ENCODE measurements around the gene PEX14. TPM values are rescaled to one million over a fixed set of nuclear protein-coding genes. Genes with fewer than 3 reads are reported as not detected.

The PEX14 gene
- total RNA-seq, 1 experiment from 2014 or later, result 36.0 TPM

DNA sequence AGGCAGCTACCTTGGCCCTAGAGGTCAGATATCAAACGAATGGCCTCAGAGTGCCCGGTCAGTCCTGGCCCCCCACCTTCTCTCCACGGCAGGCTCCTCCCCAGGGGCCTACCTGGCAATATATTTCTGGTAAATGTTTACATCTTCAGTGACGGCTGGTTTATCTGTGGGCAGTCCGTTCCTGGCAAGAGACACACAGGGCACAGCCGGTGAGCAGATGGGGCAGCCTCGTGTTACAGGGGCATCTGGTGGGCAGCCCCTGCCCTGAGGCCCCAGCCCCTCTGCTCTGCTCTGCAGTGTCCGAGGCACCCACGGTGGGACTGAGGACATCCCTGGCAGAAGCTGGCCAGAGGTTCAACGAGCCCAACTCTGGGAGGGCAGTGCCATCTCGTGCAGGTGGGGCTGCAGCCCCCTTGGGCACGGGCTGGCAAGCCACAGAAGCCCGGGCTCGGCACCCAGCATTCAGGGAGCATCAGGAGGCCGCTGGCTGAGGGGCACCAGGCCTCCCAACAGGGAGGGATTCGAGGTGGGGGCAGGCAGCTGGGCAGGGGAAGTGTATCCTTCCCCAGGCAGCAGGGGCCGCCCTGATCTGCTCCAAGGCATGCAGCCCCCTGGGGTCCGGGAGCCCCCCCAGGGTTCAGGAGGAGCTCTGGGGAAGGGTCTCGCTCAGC, 183.8 kb downstream of the PEX14 start:
- DNase-seq (ENCODE audit: low read depth, low spot score) (no peak), ATAC-seq (no peak)
- no peak overlapping the region for H3K27ac ChIP-seq (ENCODE audit: low read length)
- no TSS peak for BruUV-seq (replicated peaks)
- in situ Hi-C loops (cut with HindIII; ENCODE audit: low pct_unique_long_range_greater_than_20kb, low sequenced_read_pairs), result no loop called here
- no peaks in the 10 kb centered on the region for H3K4me1 ChIP-seq (ENCODE audit: control insufficient read depth, insufficient read depth, low read length)
- CTCF ChIA-PET, result no interaction called here
- H3K36me3 ChIP-seq (ENCODE audit: control insufficient read depth, insufficient read depth, low read length), result no peaks in the 10 kb centered on the region
- intact Hi-C loops (cut with micrococcal nuclease; ENCODE audit: unreplicated experiment), result no loop called here
- H3K4me3 ChIP-seq (ENCODE audit: low read depth in 2 of 2, low read length in 2 of 2), result no peak overlapping the region
- no peaks in the 10 kb centered on the region for H3K9me3 ChIP-seq (ENCODE audit: control insufficient read depth, insufficient read depth, low read depth, low read length)
- no peak for TF ChIP-seq SIN3A (IDR thresholded peaks at IDR 0.05; ENCODE audit: borderline replicate concordance, insufficient read depth, low read depth, low read length)
- TF ChIP-seq, protein P1, sequence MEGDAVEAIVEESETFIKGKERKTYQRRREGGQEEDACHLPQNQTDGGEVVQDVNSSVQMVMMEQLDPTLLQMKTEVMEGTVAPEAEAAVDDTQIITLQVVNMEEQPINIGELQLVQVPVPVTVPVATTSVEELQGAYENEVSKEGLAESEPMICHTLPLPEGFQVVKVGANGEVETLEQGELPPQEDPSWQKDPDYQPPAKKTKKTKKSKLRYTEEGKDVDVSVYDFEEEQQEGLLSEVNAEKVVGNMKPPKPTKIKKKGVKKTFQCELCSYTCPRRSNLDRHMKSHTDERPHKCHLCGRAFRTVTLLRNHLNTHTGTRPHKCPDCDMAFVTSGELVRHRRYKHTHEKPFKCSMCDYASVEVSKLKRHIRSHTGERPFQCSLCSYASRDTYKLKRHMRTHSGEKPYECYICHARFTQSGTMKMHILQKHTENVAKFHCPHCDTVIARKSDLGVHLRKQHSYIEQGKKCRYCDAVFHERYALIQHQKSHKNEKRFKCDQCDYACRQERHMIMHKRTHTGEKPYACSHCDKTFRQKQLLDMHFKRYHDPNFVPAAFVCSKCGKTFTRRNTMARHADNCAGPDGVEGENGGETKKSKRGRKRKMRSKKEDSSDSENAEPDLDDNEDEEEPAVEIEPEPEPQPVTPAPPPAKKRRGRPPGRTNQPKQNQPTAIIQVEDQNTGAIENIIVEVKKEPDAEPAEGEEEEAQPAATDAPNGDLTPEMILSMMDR (IDR thresholded peaks at IDR 0.05), result no peak
- POLR2A ChIA-PET, result no interaction called here
- H3K27me3 ChIP-seq (ENCODE audit: control insufficient read depth, insufficient read depth, low read length), result no peaks in the 10 kb centered on the region

GRCh38 chr1:10659218-10659617, 184.5 kb downstream of the PEX14 start:
- H3K9me3 ChIP-seq (ENCODE audit: control insufficient read depth, insufficient read depth, low read depth, low read length), result no peaks in the 10 kb centered on the region

More at GRCh38 chr1:10659218-10659617, 184.5 kb downstream of the PEX14 start:
- CTCF ChIA-PET, result no interaction called here
- ATAC-seq (no peak; the same call in 1 of the 2 replicates), DNase-seq (ENCODE audit: low read depth, low spot score) (no peak)
- no TSS peak for BruUV-seq (replicated peaks)
- H3K27ac ChIP-seq (ENCODE audit: low read length), result no peak overlapping the region
- no peak overlapping the region for H3K4me3 ChIP-seq (ENCODE audit: low read depth in 2 of 2, low read length in 2 of 2)
- no peaks in the 10 kb centered on the region for H3K4me1 ChIP-seq (ENCODE audit: control insufficient read depth, insufficient read depth, low read length)
- H3K36me3 ChIP-seq (ENCODE audit: control insufficient read depth, insufficient read depth, low read length), result no peaks in the 10 kb centered on the region
- intact Hi-C loops (cut with micrococcal nuclease; ENCODE audit: unreplicated experiment) (no loop called here), in situ Hi-C loops (cut with HindIII; ENCODE audit: low pct_unique_long_range_greater_than_20kb, low sequenced_read_pairs) (no loop called here)
- TF ChIP-seq, protein P1 (IDR thresholded peaks at IDR 0.05), result no peak
- TF ChIP-seq REST (IDR thresholded peaks at IDR 0.05; ENCODE audit: insufficient read depth in 1 of 2, low read depth in 2 of 2, low read length in 1 of 2) (no peak), SIN3A (IDR thresholded peaks at IDR 0.05; ENCODE audit: borderline replicate concordance, insufficient read depth, low read depth, low read length) (no peak), POLR2AphosphoS5 (IDR thresholded peaks at IDR 0.05; ENCODE audit: low read depth, low read length) (no peak), TCF7L2 (IDR thresholded peaks at IDR 0.05; ENCODE audit: low read depth, low read length) (no peak)
- H3K27me3 ChIP-seq (ENCODE audit: control insufficient read depth, insufficient read depth, low read length), result no peaks in the 10 kb centered on the region
- POLR2A ChIA-PET, result no interaction called here

Data from Panc1 (cell line).